Naive thymus-derived CD8-positive, alpha-beta T cell (primary cell): ENCODE results near the gene DCLRE1A. TPM values are rescaled to one million over a fixed set of nuclear protein-coding genes. Genes with fewer than 3 reads are reported as not detected.

ENCODE experiments used
- ATAC-seq, 2 donors: fragments of 150-1000 bp; cut with Tn5 transposase in 1 of 2; sonication (Bioruptor Pico), chemical (Tn5 transposase) in 1 of 2; 1 replicate in 1 of 2; 2 replicates in 1 of 2; pipeline ENCODE4 v1.10.0; 2021; ENCODE audit warnings: mild to moderate bottlenecking in 2 of 2, moderate library complexity in 2 of 2
- POLR2A ChIA-PET: fragments of 350-600 bp; sonication (Branson Sonifier 250); formaldehyde crosslinking; loops from one replicate; lab custom pipeline; 2021; ENCODE audit warnings: antibody characterized with exemption; lab: Charles Lee
- DNase-seq, 10 donors: peaks; one replicate each; pipeline versions ENCODE4 v3.0.0 to v3.0.0-alpha.2; 2020 to 2022
- H3K27ac Mint-ChIP-seq, 10 donors: one replicate each; pipeline ENCODE4 v1.8.0; 2020 to 2022; ENCODE audit warnings: mild to moderate bottlenecking in 10 of 10, mixed read lengths in 10 of 10, moderate library complexity in 4 of 10, inconsistent platforms in 1 of 10
- H3K27me3 Mint-ChIP-seq, 5 donors: one replicate each; pipeline ENCODE4 v1.8.0; 2021 to 2022; ENCODE audit warnings: mixed read lengths in 5 of 5
- H3K36me3 Mint-ChIP-seq, 3 donors: one replicate each; pipeline ENCODE4 v1.8.0; 2020 to 2022; ENCODE audit warnings: mixed read lengths in 3 of 3, mild to moderate bottlenecking in 2 of 3, inconsistent platforms in 1 of 3
- H3K4me1 Mint-ChIP-seq, 4 donors: one replicate each; pipeline ENCODE4 v1.8.0; 2021 to 2022; ENCODE audit warnings: mixed read lengths in 4 of 4
- H3K4me3 Mint-ChIP-seq, 10 donors: one replicate each; pipeline ENCODE4 v1.8.0; 2020 to 2022; ENCODE audit warnings: mild to moderate bottlenecking in 10 of 10, mixed read lengths in 10 of 10, moderate library complexity in 6 of 10, inconsistent platforms in 1 of 10
- H3K9me3 Mint-ChIP-seq, 9 donors: one replicate each; pipeline ENCODE4 v1.8.0; 2020 to 2022; ENCODE audit warnings: mixed read lengths in 9 of 9, mild to moderate bottlenecking in 3 of 9, inconsistent platforms in 1 of 9, moderate library complexity in 1 of 9
- polyA plus RNA-seq, 3 donors: library from polyadenylated mRNA; unstranded; fragments of 300-500 nt; fragmentation: Illumina TruSeq; gene quantifications; one replicate each; pipeline ENCODE4 v1.2.3, GENCODE V29; 2021
- total RNA-seq, 8 experiments: library from RNA in 2 of 8; stranded (reverse) in 2 of 8; gene quantifications; one replicate each; pipeline ENCODE4 v1.2.3 and lab custom pipeline; 2021 to 2026

DCLRE1A gene
- total RNA-seq (1 to 10 TPM; 4.3 to 4.5 TPM), polyA plus RNA-seq (1 to 10 TPM; 2.3 to 4.8 (median 3.8) TPM), total RNA-seq (lab: John Stamatoyannopoulos, UW) (2.5 to 31.5 (median 18.5) reads per million in 6 experiments)

DNA sequence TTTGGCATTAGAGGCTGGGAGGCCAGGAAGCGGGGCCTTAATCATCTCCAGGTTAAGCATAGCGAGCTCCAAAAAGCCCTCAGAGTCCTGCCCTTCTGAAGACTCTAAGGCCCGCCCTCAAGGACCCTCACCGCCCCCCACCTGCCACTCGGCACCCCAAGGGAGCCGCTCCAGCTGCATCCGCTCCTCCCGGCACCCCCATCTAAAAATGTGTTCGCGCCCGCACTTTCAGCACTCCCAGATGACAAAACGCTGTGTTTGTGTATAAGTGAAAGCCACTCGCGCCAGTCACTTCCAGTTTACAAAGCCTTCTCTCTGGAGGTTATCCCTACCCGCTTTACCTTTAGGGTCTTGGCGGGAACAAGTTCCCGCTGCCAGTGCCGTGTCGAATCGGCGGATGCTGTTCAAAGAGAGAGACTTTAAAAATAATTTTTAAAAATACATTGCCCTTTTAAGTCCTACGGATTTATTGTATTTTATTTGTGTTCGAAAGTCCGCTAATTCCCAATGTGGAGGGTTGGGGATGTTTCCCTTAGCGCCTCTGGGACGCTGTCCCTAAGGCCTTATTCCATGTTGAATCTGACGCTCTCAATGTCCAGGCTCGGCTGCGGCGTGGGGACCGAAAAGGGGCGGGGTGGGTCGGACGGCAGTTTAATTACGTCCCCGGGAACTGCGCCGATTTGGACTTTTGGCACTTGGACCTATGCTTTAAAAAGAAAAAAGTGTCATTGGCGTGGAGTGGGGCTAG is at the start of gene DCLRE1A, which contains the start of gene NHLRC2:
Gene DCLRE1A, minus strand, starts transcription at position 70 of the 748 bp plus-strand sequence. CDS start 900 bp downstream, outside the sequence.
Gene NHLRC2, plus strand, starts transcription at position 649 of the 748 bp plus-strand sequence. CDS start 212 bp downstream, outside the sequence.
- DNase-seq (peak; percentile 26 to 74 (median 53)), ATAC-seq (peak; percentile 62 to 65)
- POLR2A ChIA-PET: no interaction called here
- Mint-ChIP-seq H3K27me3 (no peaks in the 10 kb centered on the region), H3K4me3 (peak within 1 kb of the TSS; percentile 96 to 100 (median 98)), H3K27ac (peak within 1 kb of the TSS; percentile 88 to 98 (median 96)), H3K4me1 (peaks cover 12 to 61% (median 34%) of the 10 kb centered on the region in 4 donors), H3K36me3 (peaks cover 6 to 12% (median 10%) of the 10 kb centered on the region in 3 donors), H3K9me3 (no peaks in the 10 kb centered on the region)

DNA sequence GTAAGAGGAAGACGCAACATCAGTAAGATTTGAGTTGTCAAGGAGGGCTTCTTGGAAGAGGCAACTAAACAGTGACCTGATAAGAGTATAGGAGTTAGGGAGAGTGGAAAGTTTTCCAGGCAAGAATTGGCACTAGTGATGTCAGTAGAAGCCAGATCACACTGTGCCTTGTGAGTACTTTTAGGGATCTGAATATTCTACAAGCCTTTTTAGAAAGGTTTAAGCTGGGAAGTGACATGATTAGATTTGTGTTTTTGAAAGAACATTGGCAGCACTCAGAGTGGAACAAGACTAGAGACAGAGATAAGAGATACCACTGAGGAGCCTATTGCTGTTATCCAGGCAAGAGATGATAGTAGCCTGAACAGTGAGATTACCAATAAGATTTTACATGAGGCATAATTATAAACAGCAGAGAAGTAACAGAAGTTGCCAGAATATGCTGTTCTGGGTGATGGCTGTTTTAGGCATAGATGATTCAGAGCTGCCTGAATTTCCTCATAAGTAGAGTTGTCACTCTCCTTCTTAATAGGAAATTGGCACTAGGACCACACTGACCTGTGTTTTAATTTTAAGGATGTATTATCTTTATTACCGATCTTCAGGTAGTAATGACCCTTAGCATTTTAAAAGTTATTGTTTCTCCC is 46.2 kb upstream of the DCLRE1A start:
- Mint-ChIP-seq H3K4me3 (no peak overlapping the region), H3K4me1 (no peaks in the 10 kb centered on the region), H3K36me3 (peaks cover 17 to 69% (median 34%) of the 10 kb centered on the region in 3 donors), H3K9me3 (peaks cover 0 to 6% (median 0%) of the 10 kb centered on the region in 9 donors), H3K27ac (no peak overlapping the region), H3K27me3 (no peaks in the 10 kb centered on the region)
- no peak for DNase-seq
- ATAC-seq: no peak
- POLR2A ChIA-PET: no interaction called here

DNA sequence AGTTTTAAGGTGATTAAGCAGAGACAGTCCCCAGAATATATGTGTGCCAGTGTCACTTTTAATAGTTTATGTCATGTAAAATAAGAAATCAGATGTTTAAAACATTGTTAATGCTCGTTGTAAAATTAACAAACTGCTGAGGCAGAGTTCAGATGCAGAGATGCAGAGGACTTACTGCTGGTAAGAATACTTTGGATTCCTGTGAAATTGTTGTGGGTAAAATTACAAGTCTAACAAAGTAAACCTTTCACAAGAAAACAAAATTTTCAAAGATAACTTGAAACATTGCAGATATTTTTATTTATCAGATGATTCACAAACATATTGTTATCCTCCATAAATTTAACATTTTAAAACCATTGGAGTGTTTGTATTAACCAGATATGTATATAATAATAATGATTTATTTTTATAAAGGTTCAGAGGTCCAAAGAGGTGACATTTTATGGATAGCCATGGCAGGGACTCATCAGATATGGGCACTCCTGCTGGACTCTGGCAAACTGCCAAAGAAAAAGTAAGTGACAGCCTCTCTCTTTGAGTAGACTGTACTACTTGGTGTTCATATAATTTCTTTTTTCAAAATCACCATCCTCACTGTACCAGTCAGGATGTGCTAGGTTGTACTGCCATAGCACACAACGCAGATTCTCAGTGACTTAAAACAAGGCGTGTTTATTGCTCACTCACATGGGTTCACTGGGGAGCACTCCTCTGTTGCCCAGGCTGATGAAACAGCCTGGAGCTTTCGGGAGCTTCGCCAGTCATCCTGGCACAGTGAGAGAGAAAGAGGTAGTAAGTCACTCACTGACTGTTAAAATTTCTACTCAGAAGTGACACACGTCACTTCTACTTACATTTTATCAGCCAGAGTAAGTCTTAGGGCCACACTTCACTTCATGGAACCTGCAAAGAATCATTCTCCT is 44.1 kb upstream of the DCLRE1A start:
- H3K4me1 Mint-ChIP-seq: no peaks in the 10 kb centered on the region
- peaks cover 17 to 60% (median 32%) of the 10 kb centered on the region in 3 donors for H3K36me3 Mint-ChIP-seq
- H3K9me3 Mint-ChIP-seq: peaks cover 0 to 6% (median 0%) of the 10 kb centered on the region in 9 donors
- no peaks in the 10 kb centered on the region for H3K27me3 Mint-ChIP-seq
- POLR2A ChIA-PET: no interaction called here
- ATAC-seq (no peak), DNase-seq (no peak)
- H3K4me3 Mint-ChIP-seq: no peak overlapping the region
- no peak overlapping the region for H3K27ac Mint-ChIP-seq

DNA sequence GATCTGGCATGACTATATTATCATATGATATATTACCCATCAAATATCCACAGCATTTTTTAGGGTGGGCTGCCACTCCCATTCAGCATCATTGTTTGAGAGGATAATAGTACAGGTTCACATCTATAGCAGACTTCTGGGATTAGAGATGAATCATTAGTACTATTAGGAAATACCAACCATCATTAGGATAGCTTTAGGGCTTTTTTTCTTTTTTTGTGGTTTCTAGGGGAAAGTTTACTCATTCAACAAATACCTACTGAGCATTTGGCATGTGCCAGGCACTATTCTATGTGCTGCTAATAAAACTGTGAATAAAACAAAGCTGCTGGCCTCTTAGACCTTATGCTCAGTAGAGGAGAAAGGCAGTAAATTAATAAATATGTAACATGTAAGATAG is 41.1 kb upstream of the DCLRE1A start:
- POLR2A ChIA-PET: no interaction called here
- ATAC-seq (no peak), DNase-seq (no peak)
- peaks cover 0 to 1% (median 0%) of the 10 kb centered on the region in 4 donors for H3K4me1 Mint-ChIP-seq
- no peak overlapping the region for H3K27ac Mint-ChIP-seq
- H3K9me3 Mint-ChIP-seq: peaks cover 0 to 6% (median 0%) of the 10 kb centered on the region in 9 donors
- peaks cover 12 to 48% (median 26%) of the 10 kb centered on the region in 3 donors for H3K36me3 Mint-ChIP-seq
- no peaks in the 10 kb centered on the region for H3K27me3 Mint-ChIP-seq
- H3K4me3 Mint-ChIP-seq: no peak overlapping the region

DNA sequence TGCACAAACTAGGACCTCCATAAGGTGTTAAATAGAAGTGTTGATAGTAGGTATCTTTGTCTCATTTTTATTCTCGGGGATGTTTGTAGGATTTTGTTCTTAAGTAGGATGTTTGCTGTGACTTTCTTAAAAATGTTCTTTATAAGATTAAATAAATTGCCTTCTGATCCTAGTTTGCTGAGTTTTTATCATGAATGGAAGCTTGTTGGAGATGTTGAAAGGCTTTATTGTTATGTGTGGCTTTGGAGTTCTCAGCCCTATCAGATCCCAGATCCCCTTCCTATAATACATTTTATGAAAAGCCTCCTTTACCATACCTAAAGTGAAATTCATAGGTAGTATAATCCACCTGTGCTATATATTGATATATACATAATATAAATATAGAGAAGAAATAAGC is 40.7 kb upstream of the DCLRE1A start:
- peaks cover 14 to 48% (median 23%) of the 10 kb centered on the region in 3 donors for H3K36me3 Mint-ChIP-seq
- no peaks in the 10 kb centered on the region for H3K27me3 Mint-ChIP-seq
- ATAC-seq: no peak
- H3K9me3 Mint-ChIP-seq: peaks cover 0 to 6% (median 0%) of the 10 kb centered on the region in 9 donors
- H3K27ac Mint-ChIP-seq: no peak overlapping the region
- POLR2A ChIA-PET: no interaction called here
- no peak for DNase-seq
- peaks cover 0 to 3% (median under 1%) of the 10 kb centered on the region in 4 donors for H3K4me1 Mint-ChIP-seq
- no peak overlapping the region for H3K4me3 Mint-ChIP-seq

DNA sequence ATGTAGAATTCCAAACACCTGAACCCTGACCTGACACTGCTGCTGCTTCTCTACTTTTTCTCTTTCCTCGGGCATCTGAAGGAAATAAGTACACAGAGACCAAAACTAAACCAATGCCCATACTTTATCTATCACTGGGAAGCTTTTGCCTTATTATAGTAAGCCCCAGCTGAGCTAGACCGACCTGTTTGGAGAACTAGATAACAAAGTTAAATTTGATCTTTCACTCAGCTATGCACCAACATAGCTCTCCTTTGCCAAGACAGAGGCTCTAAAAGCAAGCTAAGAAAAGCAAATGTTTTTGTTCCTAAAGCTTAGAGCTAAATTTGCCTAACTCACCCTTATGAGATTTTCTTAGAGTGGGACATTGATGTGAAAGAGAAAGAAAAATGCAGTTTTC is 39.7 kb upstream of the DCLRE1A start:
- no peaks in the 10 kb centered on the region for H3K27me3 Mint-ChIP-seq
- H3K36me3 Mint-ChIP-seq: peaks cover 16 to 47% (median 19%) of the 10 kb centered on the region in 3 donors
- no peak for ATAC-seq
- H3K9me3 Mint-ChIP-seq: peaks cover 0 to 6% (median 0%) of the 10 kb centered on the region in 9 donors
- peaks cover 0 to 4% (median under 1%) of the 10 kb centered on the region in 4 donors for H3K4me1 Mint-ChIP-seq
- H3K27ac Mint-ChIP-seq: peak overlapping the region in 1 of 10 donors; percentile 40
- POLR2A ChIA-PET: no interaction called here
- no peak overlapping the region for H3K4me3 Mint-ChIP-seq
- no peak for DNase-seq

DNA sequence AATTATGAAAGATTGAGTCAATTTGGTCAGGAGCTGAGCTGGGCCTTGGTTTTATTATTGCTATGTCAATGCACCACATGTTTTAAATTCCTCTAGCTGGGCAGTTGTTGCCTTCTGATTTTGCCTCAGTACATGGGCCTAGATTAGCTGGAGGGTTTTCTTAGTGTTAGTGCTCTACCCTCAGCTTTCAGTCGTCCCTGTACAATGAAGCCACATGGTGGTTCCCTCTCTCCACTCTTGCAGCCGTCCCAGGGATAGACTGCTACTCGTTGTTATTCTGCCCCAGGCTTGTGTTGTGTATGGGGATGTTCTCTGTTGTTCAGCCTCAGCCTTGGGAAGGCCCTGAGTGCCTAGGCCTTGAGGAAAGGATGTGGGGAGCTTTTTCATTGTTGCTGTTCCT is 37.6 kb upstream of the DCLRE1A start:
- H3K27ac Mint-ChIP-seq: peak overlapping the region in 1 of 10 donors; percentile 1
- DNase-seq (no peak), ATAC-seq (no peak)
- no peaks in the 10 kb centered on the region for H3K27me3 Mint-ChIP-seq
- POLR2A ChIA-PET: no interaction called here
- H3K36me3 Mint-ChIP-seq: peaks cover 16 to 55% (median 31%) of the 10 kb centered on the region in 3 donors
- peaks cover 0 to 4% (median under 1%) of the 10 kb centered on the region in 4 donors for H3K4me1 Mint-ChIP-seq
- no peak overlapping the region for H3K4me3 Mint-ChIP-seq
- peaks cover 0 to 6% (median 0%) of the 10 kb centered on the region in 9 donors for H3K9me3 Mint-ChIP-seq

DNA sequence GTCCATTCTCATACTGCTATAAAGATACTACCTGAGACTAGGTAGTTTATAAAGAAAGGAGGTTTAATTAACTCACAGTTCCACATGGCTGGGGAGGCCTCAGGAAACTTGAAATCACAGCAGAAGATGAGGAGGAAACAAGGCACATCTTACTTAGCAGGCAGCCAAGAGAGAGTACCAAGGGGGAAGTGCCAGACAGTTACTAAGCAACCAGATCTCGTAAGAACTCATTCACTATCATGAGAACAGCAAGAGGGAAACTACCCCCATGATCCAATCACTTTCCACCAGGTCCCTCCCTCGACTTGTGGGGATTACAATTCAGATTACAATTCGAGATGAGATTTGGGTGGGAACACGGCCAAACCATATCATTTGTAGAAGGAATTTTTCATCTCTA is 36.9 kb upstream of the DCLRE1A start:
- peaks cover 19 to 62% (median 37%) of the 10 kb centered on the region in 3 donors for H3K36me3 Mint-ChIP-seq
- peaks cover 0 to 4% (median under 1%) of the 10 kb centered on the region in 4 donors for H3K4me1 Mint-ChIP-seq
- DNase-seq (no peak), ATAC-seq (no peak)
- no peaks in the 10 kb centered on the region for H3K27me3 Mint-ChIP-seq
- peaks cover 0 to 6% (median 0%) of the 10 kb centered on the region in 9 donors for H3K9me3 Mint-ChIP-seq
- POLR2A ChIA-PET: no interaction called here
- no peak overlapping the region for H3K4me3 Mint-ChIP-seq
- H3K27ac Mint-ChIP-seq: no peak overlapping the region

DNA sequence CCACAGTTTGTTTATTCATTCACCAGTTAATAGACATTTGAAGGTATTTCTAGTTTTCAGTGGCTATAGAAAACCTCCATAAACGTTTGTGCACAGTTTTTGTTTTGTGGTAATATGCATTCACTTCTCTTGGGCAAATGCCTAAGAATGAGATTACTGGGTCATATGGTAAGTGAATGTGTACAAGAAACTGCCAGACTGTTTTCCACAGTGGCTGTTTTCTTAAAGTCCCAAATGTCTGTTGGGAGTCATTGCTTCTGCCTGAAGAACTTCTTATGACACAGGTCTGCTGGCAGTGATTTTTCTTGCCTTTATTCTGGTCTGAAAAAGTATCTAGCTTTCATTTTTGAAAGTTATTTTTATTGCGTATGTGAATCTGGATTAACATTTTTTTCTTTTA is 36.0 kb upstream of the DCLRE1A start:
- H3K36me3 Mint-ChIP-seq: peaks cover 19 to 64% (median 34%) of the 10 kb centered on the region in 3 donors
- H3K4me3 Mint-ChIP-seq: no peak overlapping the region

DNA sequence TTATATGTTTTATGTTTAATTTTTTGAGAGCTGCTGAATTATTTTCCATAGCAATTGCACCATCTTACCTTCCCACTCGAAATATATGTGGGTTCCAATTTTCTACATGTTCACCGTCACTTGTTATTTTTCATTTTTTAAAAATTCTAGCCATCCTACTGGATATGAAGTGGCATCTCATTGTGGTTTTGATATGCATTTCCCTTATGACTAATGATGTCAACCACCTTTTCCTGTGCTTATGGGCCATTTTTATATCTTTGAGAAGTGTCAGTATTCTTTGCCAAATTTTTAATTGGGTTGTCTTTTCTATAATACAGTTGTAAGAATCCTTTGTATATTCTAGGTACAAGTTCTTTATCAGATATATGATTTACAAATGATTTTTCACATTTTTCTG is 28.4 kb upstream of the DCLRE1A start:
- Mint-ChIP-seq H3K4me1 (peaks cover 3 to 16% (median 6%) of the 10 kb centered on the region in 4 donors), H3K9me3 (no peaks in the 10 kb centered on the region), H3K27ac (no peak overlapping the region), H3K4me3 (no peak overlapping the region), H3K27me3 (no peaks in the 10 kb centered on the region), H3K36me3 (peaks cover 14 to 71% (median 46%) of the 10 kb centered on the region in 3 donors)
- no peak for ATAC-seq
- DNase-seq: no peak
- POLR2A ChIA-PET: no interaction called here

More for the DNA sequence above, 36.0 kb upstream of the DCLRE1A start:
- H3K27me3 Mint-ChIP-seq: no peaks in the 10 kb centered on the region
- POLR2A ChIA-PET: no interaction called here
- no peak for ATAC-seq
- H3K4me1 Mint-ChIP-seq: peaks cover 0 to 4% (median under 1%) of the 10 kb centered on the region in 4 donors
- DNase-seq: no peak
- H3K9me3 Mint-ChIP-seq: no peaks in the 10 kb centered on the region
- no peak overlapping the region for H3K27ac Mint-ChIP-seq

DNA sequence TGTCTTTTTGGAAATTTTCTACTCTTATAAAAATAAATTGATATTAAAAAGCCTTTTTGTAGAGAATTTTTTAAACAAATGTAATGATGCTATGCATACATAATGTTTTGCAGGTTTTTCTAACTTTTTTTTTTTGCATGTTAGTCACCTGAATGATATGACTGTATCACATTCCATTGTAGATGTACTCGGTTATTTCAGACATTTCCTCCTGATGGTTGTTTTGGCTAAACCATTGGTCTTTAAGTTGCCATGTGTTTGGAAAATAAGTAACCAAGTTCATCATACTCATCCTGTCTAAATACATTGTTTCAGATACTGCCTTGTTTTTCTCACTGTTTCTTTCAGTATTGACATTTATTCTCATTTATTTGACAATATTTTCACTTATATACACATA is 26.4 kb upstream of the DCLRE1A start:
- H3K27me3 Mint-ChIP-seq: no peaks in the 10 kb centered on the region
- no peak for ATAC-seq
- H3K36me3 Mint-ChIP-seq: peaks cover 7 to 65% (median 29%) of the 10 kb centered on the region in 3 donors
- H3K9me3 Mint-ChIP-seq: no peaks in the 10 kb centered on the region
- no peak overlapping the region for H3K27ac Mint-ChIP-seq
- H3K4me1 Mint-ChIP-seq: peaks cover 7 to 20% (median 10%) of the 10 kb centered on the region in 4 donors
- H3K4me3 Mint-ChIP-seq: no peak overlapping the region
- DNase-seq: no peak
- POLR2A ChIA-PET: no interaction called here

DNA sequence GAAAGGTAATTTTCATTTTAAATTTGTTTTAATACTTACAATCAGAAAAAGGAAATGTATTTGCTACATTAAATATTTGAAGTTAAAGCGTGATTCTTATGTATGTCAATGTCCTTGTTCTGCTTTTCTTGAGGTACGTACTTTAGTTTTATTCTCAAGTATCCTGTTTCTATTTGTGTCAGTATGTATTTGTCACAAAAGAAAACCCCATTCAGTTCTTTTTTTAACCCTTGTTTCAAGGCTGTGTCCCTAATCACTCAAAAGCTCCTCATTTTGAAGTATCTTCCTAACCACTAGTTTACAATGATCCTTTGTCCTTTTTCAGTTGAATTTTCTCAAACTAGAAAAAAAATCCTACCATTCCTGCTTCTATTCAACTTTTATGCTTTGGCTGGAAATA is 25.8 kb upstream of the DCLRE1A start:
- Mint-ChIP-seq H3K27ac (peak overlapping the region in 1 of 10 donors; percentile 44), H3K36me3 (peaks cover 6 to 65% (median 26%) of the 10 kb centered on the region in 3 donors), H3K4me1 (peaks cover 7 to 23% (median 13%) of the 10 kb centered on the region in 4 donors)

More for the DNA sequence above, 25.8 kb upstream of the DCLRE1A start:
- Mint-ChIP-seq H3K9me3 (no peaks in the 10 kb centered on the region), H3K27me3 (no peaks in the 10 kb centered on the region), H3K4me3 (no peak overlapping the region)
- DNase-seq: no peak
- no peak for ATAC-seq
- POLR2A ChIA-PET: no interaction called here
